Measurements from ENCODE around the gene PAFAH2.
"Not testable (repeated sequence)": the region's sequence is repeated elsewhere in the genome, so short reads cannot be mapped to it uniquely, and the experiment has no call there.

Gene PAFAH2

DNA sequence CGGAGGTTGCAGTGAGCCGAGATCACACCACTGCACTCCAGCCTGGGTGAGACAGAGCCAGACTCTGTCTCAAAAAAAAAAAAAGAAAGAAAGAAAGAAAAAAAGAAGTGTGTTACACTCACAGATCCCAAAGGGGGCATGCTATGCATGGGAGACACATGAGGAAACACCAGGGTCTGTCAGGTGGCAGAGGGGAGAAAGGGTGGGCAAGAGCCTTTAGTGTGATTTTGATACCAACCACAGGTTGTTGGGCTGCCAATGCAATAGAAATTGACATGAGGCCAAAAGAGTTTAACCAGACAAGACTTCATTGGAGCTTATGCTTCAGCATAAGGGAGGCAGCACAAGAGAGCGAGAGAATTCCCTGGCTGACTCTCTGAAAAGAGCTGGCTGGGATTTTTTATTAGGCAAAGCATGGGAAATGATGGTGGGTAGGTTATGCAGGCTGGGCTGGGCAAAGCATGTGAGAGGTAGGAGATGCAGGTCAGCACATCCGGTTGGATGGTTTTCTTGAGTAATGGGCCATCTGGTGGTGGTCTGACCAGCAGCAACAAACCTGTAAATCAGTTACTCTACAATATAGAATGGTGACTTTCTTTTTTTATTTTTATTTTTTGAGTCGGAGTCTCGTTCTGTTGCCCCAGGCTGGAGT lies 12.1 kb upstream of the PAFAH2 start:
- DNase-seq, result no peak

DNA sequence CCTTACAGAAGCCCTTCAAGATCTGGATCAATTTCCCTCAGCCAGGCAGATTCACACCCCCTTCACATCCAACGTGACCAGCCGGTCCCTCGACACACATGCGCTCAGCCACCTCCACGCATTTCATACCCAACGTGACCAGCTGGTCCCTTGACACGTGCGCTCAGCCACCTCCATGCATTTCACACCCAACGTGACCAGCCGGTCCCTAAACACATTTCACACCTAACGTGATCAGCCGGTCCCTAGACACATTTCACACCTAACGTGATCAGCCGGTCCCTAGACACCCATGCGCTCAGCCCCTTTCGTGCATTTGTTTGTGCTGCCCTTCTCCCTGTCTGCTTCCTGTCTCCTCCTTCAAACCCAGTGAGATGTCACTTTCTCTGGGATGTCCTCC lies 8.8 kb upstream of the PAFAH2 start:
- no peak for DNase-seq

DNA sequence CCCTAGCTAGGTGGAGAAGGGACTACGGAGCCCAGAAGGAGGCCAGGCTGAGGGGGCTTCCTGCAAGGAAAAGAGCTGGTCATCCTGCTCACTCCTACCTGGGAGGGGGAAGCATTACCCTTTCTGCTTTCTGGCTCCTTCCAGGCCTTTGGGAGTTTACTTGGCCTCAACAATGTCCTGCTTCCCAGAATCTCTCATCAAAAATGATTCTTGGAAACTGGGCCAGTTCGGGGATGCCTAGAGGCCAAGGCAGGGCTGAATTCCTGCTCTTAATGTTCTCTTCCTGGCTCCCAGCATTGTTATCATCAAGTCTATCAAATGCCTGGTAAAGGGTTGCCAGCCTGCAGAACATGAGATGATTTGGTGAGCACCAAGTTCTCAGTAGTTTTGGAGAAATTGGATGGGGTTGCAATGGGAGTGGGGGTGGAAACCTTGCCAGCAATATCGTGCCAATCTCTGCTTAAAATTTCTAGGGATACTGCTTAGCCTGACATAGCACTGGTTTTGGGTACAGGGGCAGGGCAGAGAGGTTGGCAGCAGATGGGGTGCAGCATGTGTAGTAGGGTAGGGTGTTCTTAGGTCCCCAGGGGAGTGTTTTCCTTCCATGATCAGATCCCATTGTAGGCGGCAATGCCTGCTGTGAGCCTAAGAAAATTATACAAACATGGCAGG lies 7.7 kb upstream of the PAFAH2 start:
- DNase-seq, result no peak

- no peak for DNase-seq
Observed at GRCh38 chr1:26003756-26004155, 5.9 kb upstream of the PAFAH2 start.

DNA sequence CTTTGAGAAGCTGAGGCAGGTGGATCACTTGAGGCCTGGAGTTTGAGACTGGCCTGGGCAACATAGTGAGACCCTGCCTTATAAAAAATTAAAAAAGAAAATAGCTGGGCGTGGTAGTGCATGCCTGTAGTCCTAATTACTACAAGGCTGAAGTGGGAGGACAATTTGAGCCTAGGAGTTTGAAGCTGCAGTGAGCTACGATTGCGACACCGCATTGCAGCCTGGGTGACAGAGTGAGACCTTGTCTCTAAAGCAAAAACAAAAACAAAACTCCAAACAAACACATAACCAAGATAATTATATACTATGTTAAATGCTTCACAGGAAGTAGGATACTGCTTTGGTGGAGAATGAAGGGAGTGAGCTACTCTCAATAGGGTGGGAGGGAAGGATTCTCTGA lies 5.4 kb upstream of the PAFAH2 start:
- no peak for DNase-seq

GRCh38 chr1:25999041-25999800 lies 1.4 kb upstream of the PAFAH2 start:
- no peak for DNase-seq

- DNase-seq, result no peak
Observed at GRCh38 chr1:25996966-25997827, 666 bp downstream of the PAFAH2 start.

- no peak for DNase-seq
Observed at GRCh38 chr1:25994402-25995150, 3.3 kb downstream of the PAFAH2 start.

DNA sequence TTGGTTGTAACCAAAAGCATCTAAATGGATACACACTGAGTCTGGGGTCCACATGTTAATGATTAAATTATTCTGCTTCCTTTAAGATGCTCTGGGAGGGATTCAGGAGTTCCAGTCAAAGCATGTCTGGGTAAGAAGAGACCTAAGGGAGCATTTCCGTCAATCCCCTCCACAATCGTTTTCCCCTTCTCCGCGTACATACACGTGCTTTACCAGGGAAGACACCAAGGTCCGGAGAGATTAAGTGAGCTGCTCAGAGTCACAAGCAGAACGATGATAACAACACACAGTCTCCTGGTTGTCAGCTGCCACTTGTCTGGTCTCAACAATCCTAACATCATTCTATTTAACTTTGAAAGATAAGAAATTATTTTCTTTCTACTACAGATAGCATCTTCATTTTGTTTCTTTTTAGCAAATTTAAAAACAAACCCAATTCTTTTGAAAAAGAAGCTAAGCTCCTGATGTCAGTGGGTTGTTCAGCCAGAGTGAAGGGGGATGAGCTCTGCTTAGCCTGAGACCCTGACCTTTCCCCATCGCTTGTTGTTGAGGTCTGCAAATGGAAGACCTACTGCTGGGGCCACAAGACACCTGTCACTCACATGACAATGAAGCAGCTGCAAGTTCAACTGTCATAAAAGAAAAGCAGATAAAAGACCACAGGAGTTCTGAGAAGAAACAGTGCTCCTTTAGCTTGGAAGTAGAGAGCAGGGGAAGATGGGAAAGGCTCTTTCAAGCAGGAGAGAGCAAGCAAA lies 4.5 kb downstream of the PAFAH2 start:
- DNase-seq, result no peak

DNA sequence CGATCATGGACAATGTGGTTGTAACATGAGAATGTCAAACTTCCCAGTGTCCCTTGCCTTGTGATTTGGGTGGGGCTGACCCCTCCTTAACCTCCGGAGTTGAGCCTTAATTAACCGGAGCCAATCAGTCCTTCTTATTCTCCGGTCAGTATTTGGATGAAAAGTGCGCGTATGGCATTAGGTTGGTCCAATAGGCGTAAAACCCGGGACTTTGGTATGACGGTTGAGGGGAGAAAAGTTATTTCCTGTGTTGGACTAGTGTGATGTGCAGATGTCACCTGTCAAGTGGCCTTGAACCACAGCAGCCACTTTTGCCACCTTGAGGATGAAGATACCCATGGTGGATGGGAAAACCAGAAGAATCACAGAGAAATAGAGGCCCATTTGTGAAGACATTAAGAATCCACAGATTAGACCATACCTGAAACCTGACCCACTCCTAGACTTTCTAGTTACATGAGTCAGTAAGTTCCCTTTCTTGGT lies 5.1 kb downstream of the PAFAH2 start:
- DNase-seq, result no peak

GRCh38 chr1:25991937-25992688 lies 5.8 kb downstream of the PAFAH2 start:
- DNase-seq, result no peak

DNA sequence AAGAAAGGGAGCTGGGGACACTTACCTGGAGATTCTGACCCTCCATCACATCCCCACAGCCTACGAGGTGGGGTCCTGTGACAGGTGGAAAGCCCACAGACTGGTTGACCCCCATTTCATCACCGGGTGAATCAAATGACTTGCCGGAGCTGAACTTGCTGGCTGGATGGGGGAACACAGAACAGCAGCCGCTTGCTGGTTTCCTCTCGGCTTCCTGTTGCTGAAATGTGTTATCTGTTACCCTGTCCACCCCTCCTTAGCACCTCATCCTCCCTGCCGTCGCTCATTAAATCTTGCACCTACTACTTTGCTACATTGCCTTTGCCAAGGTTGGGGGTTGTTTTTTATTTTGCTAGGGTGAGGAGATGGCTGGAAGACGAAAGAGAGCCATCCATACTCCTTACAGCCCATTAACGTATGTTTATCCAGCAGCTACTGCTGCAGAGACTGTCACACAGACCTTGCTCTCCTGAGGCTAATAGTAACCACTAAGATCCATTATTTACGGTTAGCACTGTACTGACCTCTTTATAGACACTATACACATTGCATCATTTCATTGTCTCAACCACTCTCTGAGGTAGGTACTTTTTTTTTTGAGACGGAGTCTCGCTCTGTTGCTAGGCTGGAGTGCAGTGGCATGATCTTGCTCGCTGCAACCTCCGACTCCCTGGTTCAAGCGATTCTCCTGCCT lies 7.0 kb downstream of the PAFAH2 start:
- DNase-seq, result peak; percentile 36

DNA sequence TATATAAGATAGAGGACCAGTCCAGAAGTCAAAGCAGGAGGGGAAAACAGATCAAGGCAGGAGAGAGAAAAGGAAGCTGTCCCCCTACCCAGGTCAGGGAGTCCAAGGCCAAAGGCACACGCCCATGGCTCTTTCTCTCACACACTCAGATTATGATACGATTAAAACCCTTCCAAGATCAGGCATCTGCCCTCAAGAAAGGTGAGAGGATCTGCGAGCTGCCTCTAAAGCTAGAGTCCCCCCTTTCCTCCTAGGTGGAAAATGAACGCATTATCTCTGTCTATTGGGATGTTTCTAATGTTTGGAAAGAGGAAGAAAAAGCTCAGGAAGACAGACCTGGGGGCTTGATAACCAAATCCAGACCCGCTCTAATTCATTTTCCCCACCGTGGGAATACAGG lies 7.6 kb downstream of the PAFAH2 start:
- DNase-seq, result no peak

DNA sequence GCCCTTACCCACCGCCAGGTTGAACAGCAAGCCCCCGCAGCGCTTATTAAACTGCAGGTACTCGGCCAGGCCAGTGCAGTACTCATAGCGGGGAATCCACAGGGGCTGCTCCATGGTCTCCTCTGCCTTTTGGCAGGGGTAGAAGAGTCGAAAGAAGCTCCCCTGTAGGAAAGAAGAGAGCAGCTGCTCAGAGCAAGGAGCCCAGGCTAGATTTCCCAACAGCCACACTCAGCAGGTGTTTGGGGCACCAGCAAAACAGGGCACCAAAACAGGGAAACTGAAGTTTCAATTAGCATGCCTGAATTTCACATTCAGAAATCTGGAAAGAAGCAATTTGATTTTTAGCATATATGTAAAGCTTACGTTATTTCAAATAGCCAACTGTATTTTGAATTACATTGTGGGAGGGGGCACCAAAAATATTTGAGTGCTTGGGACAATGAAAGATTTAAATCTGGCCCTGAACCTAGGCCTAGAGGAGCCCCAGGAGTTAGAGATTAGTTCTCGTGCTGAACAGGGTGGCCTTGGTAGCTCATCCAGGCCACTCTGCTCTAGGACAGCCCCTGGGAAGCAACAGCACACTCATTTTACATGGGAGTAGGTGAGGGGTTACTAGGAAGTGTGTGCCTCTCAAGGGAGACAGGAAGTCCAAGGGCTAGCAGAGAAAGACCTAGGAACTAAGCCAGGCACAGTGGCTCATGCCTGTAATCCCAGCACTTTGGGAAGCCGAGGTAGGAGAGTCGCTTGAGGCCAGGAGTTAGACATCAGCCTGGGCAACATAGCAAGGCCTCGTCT lies 8.2 kb downstream of the PAFAH2 start:
- DNase-seq, result no peak

- no peak for DNase-seq
Observed at GRCh38 chr1:25987951-25988350, 9.9 kb downstream of the PAFAH2 start.

DNA sequence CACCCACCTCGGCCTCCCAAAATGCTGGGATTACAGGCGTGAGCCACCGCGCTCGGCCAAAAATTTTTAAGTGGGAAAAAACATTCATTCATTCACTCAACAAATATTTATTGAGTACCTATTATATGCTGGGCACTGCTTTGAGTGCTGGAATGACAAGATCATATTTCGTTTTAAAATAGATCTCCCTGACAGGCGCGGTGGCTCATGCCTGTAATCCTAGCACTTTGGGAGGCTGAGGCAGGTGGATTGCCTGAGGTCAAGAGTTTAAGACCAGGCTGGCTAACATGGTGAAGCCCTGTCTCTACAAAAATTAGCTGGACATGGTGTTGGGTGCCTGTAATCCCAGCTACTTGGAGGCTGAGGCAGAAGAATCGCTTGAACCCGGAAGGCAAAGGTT lies 11.1 kb downstream of the PAFAH2 start:
- not testable (repeated sequence) for DNase-seq

GRCh38 chr1:25985670-25986069 lies 12.2 kb downstream of the PAFAH2 start:
- no peak for DNase-seq

GRCh38 chr1:25985171-25985570 lies 12.7 kb downstream of the PAFAH2 start:
- no peak for DNase-seq

- DNase-seq, result no peak
Observed at GRCh38 chr1:25979210-25979609, 18.7 kb downstream of the PAFAH2 start.
